GM10266 (cell line): Measurements from ENCODE around the gene CHRNA4.
"Not testable (repeated sequence)": the region's sequence is repeated elsewhere in the genome, so short reads cannot be mapped to it uniquely, and the experiment has no call there.

Source experiments
- DNase-seq: peaks from one replicate; pipeline ENCODE4 v3.0.0; 2012; ENCODE audit errors: extremely low spot score
- TF ChIP-seq, protein P1 (sequence below): IDR thresholded peaks from 2 replicates; pipeline ENCODE4 v1.5.1; 2012; ENCODE audit warnings: mild to moderate bottlenecking, low read depth; ENCODE audit not compliant: control insufficient read depth, insufficient read depth; ENCODE audit errors: missing control alignments

The CHRNA4 gene

DNA sequence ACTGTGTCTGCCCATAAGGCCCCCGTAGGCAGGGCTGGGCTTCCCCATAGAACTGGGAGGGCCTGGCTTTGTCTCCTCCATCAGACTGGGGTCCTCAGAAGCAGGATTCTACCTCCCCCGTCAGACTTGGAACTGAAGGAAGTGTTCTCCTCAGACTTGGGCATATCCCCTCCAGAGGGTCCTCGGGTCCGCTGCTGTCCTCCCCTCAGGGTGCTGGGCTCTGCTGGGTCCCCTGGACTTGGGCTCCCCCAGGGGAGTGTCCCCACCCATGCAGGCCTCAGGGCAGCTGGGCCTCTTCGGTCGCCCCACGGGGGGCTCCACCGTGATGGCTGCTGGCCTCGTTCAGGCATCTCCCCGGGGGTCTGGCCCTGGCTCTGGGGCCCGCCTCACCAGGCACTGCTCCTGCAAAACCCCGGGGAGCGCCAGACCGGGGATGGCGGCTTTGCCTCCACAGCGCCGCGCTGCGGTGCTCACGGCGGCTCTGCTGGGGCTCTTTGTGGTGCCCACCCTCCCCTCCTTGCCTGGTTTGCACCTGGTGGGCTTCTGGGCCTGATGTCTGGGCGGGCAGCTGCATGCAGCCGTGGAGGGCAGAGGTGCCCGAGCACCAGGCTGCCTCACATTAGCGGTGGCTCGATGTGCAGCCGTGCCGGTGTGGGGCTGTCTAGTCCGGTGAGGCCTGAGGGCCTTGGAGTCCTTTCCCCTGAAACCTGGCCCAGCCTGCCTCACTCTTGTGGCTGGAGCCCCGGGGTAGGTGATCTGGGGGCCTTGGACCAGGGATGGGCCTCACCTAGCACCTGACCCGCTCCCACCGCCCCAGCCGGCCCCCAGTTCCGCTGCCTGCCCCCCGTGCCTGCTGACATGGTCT is 54.2 kb downstream of the CHRNA4 start:
- no peak for DNase-seq
- TF ChIP-seq, protein P1, sequence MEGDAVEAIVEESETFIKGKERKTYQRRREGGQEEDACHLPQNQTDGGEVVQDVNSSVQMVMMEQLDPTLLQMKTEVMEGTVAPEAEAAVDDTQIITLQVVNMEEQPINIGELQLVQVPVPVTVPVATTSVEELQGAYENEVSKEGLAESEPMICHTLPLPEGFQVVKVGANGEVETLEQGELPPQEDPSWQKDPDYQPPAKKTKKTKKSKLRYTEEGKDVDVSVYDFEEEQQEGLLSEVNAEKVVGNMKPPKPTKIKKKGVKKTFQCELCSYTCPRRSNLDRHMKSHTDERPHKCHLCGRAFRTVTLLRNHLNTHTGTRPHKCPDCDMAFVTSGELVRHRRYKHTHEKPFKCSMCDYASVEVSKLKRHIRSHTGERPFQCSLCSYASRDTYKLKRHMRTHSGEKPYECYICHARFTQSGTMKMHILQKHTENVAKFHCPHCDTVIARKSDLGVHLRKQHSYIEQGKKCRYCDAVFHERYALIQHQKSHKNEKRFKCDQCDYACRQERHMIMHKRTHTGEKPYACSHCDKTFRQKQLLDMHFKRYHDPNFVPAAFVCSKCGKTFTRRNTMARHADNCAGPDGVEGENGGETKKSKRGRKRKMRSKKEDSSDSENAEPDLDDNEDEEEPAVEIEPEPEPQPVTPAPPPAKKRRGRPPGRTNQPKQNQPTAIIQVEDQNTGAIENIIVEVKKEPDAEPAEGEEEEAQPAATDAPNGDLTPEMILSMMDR = no peak

DNA sequence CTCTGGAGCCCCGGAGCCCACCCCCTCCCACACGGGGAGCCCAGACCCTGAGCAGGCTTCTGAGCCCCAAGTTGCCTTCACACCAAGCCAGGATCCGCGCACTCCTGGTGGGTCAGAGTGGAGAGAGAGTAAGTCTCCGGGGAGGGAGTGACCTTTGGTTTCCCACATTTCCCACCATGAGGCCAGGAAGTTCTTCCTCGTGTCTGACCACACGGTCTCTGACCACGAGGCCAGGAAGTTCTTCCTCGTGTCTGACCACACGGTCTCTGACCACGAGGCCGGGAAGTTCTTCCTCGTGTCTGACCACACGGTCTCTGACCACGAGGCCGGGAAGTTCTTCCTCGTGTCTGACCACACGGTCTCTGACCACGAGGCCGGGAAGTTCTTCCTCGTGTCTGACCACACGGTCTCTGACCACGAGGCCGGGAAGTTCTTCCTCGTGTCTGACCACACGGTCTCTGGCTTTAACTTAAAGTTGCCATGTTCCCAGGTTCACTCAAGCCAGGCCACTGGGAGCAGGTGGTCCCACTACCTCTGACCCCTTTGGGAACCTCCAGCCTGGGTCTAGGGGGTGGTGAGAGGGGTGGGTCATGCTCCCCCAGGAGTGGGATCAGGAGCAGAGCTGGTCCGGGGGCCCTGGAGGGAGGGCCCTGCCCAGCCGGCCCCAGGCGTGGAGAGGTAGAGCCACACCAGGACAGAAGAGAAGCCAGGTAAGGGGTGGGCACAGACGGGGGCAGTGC is 55.0 kb downstream of the CHRNA4 start:
- DNase-seq = not testable (repeated sequence)

DNA sequence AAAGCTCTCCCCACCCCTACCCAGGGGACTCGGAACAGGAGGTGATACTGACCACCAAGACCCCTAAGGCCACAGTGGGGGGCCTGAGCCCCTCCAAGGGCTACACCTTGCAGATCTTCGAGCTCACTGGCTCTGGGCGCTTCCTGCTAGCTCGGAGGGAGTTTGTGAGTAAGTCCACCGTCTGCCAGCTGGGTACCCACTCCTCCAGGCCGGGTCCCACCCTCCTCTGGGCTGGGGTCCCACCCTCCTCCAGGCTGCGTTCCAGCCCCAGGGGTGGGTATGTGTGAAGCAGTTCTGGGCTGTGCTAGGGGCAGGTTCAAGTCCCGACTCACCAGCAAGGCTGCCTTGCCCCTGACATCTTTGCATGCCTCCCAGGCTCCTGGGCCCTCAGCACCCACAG is 55.8 kb downstream of the CHRNA4 start:
- TF ChIP-seq, protein P1 = no peak
- DNase-seq = no peak

DNA sequence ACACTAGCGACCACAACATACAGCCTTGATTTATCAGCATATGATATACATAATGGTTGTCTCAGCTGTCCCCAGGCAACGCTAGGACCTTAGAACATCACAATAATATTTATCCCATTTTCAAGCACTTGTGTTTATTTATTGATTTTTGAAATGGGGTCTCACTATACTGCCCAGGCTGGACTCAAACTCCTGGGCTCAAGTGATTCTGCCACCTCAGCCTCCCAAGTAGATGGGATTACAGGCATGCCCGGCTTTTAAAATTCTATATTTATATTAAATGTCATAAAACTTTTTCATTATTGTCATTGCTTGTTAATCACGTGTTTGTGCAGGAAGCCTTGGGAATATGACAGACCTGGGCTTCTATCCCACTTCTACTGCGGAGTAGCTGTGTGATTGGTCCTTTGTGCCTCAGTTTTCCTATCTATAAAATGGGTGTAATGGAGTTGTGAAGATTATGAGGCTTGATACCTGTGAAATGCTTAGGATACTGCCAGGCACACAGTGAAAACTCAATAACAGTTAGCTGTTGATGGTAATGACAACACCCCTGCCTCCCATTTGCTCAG is 58.0 kb downstream of the CHRNA4 start:
- TF ChIP-seq, protein P1 = no peak
- no peak for DNase-seq

DNA sequence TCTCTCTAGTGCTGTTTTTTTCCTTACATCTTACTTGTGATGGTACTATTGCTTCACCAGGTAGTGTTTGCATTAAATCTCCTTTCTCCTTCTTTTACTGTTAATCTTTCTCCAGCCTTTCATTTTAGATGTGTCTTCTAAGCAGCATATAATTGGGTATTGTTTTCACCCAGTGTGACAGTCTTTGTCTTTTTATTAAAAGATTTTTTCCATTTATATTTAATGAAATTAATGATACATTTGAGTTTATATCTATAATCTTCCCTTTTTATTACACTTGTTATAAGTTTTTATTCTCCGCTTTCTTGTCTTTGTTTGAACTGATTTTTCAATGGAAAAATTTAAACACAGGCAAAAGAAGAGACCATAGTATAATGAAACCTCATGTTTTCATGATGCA is 59.5 kb downstream of the CHRNA4 start:
- TF ChIP-seq, protein P1 = no peak
- DNase-seq = no peak

DNA sequence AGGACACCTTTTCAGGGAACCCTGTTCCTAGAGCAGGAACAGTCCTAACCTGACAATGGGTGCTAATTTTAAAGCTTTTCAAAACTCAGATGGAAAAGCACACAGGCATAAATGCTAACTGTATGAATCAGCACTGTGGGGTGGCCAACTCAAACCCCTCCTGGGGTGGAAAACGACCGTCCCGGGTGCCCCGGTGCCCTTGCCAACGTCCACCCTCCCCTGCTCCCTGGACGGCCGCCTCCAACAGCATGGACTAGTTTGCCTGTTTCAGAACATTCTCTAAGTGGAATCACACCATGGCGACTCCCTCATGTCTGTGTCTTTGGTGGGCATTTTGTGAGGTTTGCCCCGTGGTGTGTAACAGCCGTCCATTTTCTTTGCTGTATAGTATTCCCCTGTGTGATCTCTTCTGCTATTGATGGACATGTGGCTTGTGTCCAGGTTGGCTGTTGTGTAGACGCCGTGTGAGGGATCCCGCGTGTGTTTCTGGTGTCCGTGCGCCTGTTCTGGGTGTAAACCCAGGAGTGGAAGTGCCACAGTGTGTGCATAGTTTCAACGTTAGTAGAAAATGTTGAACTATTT is 62.3 kb downstream of the CHRNA4 start:
- TF ChIP-seq, protein P1 = no peak
- DNase-seq = no peak

DNA sequence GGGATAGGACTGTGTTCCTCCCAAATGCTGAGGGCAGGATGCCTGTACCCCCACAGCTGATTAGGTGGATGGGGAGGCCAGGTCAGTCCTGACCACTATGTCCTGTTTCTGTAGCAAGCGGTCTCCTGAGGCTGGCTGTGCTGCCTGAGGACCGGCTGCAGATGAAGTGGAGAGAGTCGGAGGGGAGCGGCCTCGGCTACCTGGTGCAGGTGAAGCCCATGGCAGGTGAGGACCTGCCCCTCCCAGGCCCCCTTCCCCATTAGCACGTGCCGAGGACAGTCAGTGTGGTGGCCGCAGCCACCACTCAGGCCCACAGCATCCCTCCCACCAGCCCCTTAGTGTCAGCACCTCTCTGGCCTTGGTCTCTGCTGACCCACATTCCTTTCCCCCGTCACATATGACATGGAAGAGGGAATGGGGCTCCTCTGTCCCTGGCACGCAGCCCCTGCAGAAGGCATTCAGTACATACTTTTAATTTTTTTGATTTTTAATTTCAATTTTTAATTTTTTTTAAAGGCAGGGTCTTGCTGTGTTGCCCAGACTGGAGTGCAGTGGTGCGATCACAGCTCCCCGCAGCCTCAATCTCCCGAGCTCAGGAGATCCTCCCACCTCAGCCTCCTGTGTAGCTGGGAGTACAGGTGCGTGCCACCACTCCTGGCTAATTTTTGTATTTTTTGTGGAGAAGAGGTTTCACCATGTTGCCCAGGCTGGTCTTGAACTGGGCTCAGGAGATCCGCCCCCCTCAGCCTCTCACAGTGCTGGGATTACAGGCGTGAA is 63.2 kb downstream of the CHRNA4 start:
- TF ChIP-seq, protein P1 = no peak
- no peak for DNase-seq
